Hematopoietic multipotent progenitor cell treated with erythropoietin and hydrocortisone succinate and interleukin-3 and kit ligand, for 6 days (in vitro differentiated cells): ENCODE results near the gene ZCWPW1.
"Not testable (repeated sequence)": the region's sequence is repeated elsewhere in the genome, so short reads cannot be mapped to it uniquely, and the experiment has no call there.

Experiments
- DNase-seq: peaks from one replicate; pipeline ENCODE4 v3.0.0-alpha.2; 2015

Gene ZCWPW1

GRCh38 chr7:100453854-100454253 is 25.4 kb upstream of the ZCWPW1 start:
- DNase-seq = not testable (repeated sequence)

DNA sequence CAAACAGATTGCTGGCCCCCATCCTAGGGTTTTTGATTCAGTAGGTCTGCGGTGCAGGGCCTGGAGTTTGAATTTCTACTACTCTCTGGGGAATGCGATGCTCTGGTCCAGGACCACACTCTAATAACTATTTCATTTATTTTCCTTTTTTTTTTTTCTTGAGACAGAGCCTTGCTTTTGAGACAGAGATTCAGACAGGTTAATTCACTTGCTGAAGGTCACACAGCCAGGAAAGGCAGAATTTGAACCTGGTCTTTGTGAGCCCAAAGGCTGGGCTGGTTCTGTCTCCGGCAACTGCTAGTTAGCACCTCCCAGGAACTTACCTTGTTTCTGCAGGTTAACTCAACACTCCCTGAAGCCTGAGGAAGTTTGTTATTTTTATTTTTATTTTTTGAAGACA is 24.0 kb upstream of the ZCWPW1 start:
- no peak for DNase-seq

DNA sequence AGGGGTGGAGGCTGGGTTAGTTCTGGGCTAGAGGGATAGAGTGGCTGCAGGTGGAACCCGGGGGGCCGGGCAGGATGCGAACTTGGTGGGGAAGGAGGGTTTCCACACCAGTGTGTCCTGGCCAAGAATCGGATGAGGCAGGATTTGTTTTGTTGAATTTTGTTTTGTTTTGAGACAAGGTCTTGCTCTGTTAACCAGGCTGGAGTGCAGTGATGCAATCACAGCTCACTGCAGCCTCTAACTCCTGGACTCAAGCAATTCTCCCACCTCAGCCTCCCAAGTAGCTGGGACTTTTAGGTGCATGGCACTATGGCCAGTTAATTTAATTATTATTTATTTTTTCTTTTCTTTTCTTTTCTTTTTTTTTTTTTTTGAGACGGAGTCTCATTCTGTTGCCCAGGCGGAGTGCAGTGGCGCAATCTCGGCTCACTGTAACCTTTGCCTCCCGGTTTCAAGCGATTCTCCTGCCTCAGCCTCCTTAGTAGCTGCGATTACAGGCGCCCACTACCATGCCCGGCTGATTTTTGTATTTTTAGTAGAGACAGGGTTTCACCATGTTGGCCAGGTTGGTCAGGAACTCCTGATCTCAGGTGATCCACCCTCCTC is 20.8 kb upstream of the ZCWPW1 start:
- DNase-seq = no peak

DNA sequence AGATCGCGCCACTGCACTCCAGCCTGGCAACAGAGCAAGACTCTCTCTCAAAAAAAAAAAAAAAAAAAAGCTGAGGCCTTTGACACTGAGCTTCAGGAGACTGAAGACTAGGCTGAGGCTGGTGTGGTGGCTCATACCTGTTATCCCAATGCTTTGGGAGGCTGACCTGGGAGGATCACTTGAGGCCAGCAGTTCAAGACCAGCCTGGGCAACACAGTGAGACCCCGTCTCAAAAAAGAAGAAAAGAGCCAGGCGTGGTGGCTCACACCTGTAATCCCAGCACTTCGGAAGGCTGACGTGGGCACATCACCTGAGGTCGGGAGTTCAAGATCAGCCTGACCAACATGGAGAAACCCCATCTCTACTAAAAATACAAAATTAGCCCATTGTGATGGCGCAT is 18.9 kb upstream of the ZCWPW1 start:
- not testable (repeated sequence) for DNase-seq

- no peak for DNase-seq
Measured at GRCh38 chr7:100446040-100446439, 17.5 kb upstream of the ZCWPW1 start.

DNA sequence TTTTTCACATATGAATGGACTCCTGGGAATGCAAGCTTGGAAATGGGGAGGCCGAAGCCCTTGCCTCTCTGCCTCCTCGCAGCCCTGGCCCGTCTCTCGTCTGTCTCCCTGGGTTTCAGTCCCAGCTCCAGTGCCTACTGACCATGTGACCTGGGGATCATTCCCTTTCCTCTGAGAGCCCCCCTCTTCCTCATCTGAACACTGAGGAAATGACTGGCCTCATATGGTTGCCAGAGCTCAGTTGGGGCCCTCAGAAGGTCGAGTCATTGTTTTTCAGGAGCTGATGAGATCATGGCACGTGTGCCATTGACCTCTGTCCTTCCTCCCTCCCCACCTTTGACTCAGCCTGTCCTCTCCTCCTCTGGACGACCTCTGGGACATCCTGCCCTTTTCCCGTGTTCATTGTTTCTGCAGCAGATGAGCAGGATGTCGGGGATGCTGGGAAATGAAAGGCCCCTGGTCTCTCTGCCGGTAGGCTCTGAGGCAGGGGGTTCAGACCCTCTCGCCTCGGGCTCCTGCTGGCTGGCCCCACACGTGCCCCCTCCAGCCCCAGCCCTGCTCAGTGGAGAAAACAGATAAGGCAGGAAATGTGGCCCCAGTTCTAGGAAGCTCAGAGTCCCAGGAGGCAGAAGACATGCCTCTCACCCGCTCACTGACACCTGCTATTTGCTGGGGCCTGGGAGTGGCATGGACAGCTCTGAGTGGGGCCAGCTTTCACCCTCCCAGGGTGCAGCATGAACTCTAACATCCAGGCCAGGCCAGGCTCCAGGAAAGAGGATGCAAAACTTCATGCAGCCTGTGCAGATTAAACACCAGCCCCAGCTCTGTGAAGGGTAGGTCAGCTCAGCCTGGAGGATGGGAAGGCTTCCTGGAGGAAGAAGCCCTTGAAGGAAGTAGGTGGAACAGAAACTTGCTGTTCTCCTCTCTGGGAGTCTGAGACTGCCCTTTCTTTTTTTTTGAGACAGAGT is 16.1 kb upstream of the ZCWPW1 start:
- peak; percentile 75 for DNase-seq

DNA sequence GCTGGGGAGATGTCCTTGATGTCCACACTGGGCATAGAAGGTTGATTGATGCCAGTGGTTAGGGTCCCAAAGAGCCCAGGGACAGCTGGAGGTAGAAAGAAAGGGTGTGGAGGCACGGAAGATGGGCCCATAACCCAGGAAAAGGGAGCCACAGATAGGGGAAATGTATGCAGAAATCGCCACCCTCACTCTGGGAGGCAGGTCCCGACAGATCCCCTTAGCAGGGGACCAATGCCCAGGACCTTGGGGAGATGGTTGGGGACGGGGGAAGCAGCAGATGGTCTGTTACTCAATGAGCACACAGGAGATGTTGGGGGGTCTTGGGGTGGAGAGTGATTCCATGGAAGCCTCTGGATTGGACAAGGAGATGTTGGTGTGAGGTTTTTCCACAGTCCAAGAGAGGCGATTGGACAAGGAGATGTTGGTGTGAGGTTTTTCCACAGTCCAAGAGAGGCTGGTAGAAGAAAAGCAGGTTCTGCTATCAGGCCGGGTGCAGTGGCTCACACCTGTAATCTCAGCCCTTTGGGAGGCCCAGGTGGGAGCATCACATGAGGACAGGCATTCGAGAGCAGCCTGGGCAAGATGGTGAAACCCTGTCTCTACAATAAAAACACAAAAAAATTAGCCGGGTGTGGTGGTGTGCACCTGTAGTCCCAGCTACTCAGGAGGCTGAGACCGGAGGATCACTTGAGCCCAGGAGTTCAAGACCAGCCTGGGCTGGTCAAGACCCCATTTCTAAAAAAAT is 14.8 kb upstream of the ZCWPW1 start:
- DNase-seq = no peak

DNA sequence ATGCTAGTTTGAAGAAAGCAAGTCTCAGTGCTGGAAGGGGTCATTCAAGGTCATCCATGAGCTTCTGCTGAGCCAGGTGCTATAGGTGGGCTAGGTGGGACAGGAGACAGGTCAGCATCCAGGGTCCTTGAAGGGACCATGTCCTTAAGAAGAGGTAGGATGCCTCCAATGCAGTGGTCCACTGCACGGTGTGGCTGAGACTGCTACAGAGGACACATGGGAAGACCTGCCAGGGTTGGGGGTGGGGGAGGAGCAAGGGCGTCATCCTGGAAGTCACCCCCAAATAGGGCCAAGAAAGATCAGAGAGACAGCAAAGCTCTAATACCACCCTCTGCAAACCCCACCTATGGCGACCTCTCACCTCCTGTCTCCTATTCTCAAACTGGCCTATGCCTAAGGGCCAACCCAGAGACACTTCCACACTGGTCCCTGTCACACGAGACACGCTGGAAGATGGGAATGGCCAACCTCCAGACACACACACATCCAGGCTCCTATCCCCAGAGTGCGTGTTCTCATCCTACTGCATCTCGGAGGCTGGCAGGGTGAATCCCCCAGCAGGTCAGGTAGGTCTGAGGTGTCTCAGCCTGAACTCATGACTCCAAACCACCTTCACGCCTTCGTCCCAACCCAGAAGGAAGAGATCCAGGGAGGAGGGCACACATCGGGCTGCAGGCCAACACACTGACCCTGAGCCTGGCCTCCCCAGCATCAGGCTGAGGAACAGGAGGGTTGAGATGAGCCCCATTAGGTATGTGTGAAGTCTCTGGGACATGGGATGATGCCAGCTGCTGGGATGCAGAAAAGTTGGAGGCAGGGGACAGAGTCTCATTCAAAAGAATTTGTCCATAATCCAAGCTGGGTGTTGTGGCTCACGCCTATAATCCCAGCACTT is 13.4 kb upstream of the ZCWPW1 start:
- DNase-seq = no peak

GRCh38 chr7:100439244-100439643 is 10.7 kb upstream of the ZCWPW1 start:
- not testable (repeated sequence) for DNase-seq

DNA sequence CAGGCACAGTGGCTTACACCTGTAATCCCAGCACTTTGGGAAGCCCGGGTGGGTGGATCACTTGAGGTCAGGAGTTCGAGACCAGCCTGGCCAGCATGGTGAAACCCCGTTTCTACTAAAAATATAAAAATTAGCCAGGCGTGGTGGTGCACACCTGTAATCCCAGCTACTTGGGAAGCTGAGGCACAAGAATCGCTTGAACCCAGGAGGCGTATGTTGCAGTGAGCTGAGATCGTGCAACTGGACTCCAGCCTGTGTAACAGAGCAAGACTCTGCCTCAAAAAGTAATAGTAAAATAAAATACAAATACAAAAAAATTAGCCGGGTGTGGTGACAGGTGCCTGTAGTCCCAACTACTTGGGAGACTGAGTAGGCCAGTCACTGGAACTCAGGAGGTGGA is 10.2 kb upstream of the ZCWPW1 start:
- DNase-seq = not testable (repeated sequence)

DNA sequence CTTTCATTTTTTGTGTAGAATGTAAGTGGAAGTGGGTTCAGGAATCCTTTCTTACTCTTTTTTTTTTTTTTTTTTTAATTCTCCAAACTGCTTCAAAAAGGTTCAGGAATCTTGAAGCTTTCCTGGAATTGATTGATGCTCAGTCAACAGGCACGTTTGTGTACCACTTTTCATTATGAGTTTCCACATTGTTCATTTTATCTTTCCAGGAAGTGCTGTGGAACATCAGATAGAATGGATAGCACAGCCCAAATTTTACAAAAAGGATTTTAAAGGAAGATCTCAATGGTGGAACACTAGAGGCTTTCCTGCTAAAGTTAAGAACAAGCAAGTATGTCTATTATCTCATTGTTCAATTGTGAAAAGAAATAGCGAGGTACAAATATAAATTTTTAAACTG is 9.7 kb upstream of the ZCWPW1 start:
- no peak for DNase-seq

DNA sequence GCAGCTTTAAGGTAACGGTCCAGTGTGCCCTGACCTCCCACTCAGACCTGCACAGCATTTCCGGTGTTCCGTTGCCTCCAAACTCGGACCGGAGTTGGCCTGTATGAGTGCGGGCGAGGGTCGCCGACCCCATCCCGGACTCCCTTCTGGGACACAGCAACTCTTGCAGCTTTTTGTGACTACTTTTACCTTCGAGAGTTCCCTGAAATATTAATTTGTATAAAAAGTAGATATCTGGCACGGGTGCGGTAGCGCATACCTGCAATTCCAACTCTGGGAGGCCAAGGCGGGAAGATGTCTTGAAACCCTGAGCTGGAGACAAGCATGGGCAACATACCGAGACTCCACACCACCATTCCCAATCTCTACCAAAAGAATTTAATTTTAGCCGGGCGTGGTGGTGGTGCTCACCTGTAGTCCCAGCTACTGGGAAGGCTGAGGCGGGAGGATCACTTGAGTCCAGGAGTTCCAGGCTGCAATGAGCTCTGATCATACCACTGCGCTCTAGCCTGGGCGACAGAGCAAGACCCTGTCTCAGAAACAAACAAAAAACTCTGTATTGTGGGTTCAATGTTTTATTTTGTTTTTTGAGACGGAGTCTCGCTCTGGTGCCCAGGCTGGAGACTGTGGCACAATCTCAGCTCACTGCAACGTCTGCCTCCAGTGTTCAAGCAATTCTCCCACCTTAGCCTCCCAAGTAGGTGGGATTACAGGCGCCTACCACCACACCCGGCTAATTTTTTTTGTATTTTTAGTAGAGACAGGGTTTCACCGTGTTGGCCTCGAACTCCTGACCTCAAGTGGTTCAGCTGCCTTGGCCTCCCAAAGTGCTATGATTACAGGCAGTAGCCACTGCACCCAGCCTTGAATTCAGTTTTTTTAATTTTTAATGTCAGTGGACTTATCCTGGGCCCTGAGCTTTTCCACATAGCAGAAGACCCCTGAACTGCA is 8.9 kb upstream of the ZCWPW1 start:
- DNase-seq = no peak

DNA sequence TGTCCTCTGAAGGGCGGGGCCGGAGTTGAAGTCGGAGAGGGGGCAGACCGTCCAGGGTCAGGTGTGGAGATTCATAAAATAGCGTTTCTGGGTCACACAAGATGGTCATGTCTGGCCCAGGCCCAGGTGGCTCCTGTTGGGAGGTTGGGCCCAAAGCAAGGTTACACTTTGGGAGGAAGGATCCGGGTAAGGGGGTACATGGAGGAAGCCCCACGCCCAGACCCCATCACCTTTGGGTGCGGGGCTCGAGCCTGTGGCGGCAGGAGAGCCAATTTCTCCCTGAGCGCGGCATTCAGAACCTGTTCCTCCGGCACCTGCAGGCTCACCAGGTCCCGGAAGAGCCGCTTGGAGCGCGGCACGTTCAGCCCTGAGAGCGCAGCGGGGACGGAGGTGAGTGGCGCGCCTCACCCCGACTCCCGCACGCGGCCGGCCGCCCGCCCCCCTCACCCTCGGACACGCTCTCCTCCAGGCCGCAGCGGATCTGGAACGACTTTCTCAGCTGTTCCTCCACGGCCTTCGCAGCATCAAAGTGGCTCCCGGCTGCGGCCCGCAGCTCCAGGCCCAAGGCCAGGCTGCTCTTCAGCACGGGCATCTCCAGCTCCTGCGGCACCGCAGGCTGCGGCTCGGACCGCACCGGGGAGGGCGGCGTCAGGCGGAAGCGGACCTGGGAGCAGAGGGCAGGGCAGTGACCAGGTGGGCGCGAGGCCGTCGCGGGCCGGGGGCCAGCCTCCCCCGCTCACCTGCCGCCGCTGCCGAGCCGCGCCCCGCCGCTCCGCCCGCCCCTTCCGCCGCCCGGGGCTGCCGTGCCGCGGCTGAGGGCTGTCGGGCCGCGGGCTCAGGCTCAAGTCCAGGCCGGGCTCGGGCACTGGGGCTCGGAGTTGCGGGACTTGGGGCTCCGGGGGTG is 7.2 kb upstream of the ZCWPW1 start:
- peak; percentile 59 for DNase-seq

DNA sequence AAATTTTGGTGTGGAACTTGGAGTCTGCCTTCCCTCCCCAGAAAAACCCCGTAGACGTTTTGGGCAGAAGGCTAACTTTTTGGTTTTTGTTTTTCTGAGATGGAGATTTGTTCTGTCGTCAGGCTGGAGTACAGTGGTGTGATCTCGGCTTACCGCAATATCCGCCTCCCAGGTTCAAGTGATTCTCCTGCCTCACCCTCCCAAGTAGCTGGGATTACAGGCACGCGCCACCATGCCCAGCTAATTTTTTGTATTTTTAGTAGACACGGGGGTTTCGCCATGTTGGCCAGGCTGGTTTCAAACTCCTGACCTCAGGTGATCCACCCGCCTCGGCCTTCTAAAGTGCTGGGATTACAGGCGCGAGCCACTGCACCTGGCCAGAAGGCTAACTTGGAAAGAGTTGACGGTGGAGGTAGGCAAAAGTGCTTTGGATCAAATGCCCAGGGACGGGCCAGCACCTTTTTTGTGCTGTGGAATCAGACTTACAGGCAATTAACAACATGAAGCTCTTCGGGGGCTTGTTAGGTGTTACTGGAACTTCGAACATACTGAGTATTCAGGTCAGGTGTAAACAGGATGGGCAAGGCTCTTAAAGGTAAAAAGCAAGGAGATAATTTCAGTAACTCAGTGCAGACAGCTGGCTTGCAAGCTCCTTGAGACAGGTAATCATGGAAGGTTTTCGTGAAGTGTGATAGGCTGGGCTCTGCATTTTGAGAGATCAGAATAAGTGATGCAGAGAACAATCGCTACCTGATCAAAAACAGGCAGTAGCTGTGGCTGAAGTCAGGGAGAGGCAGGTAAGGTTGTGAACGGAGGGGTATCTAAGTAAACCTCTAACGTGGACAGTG is 6.0 kb upstream of the ZCWPW1 start:
- no peak for DNase-seq

GRCh38 chr7:100433592-100434296 is 5.2 kb upstream of the ZCWPW1 start:
- no peak for DNase-seq

GRCh38 chr7:100433276-100433591 is 4.7 kb upstream of the ZCWPW1 start:
- DNase-seq = no peak

GRCh38 chr7:100432621-100433275 is 4.2 kb upstream of the ZCWPW1 start:
- DNase-seq = no peak

GRCh38 chr7:100432053-100432452 is 3.5 kb upstream of the ZCWPW1 start:
- peak; percentile 60 for DNase-seq
